Neural cell (in vitro differentiated cells): ENCODE measurements around the gene MAGI2. TPM values are rescaled to one million over a fixed set of nuclear protein-coding genes. Genes with fewer than 3 reads are reported as not detected.

Experiments used
- H2AFZ ChIP-seq: fragments of 200-600, 300-800 bp; sonication (generic), shearing (Covaris generic); 2 replicates; pipeline ENCODE4 v1.6.0; 2014; ENCODE audit warnings: low read depth, mild to moderate bottlenecking, antibody characterized with exemption, low read length, moderate library complexity
- H3F3A ChIP-seq: fragments of 200-600 bp; shearing (Covaris generic); 2 replicates; pipeline ENCODE4 v1.6.1; 2016; ENCODE audit warnings: mild to moderate bottlenecking, moderate library complexity, mixed read lengths, antibody characterized with exemption, low read length; ENCODE audit not compliant: insufficient read depth, poor library complexity, severe bottlenecking
- H3K27ac ChIP-seq: fragments of 200-600, 300-800 bp; sonication (generic), shearing (Covaris generic); 2 replicates; pipeline ENCODE4 v1.5.1; 2014; ENCODE audit warnings: mild to moderate bottlenecking, low read length, moderate library complexity
- H3K27me3 ChIP-seq: fragments of 300-800, 200-600 bp; sonication (generic), shearing (Covaris generic); 2 replicates; pipeline ENCODE4 v1.6.0; 2014; ENCODE audit warnings: mild to moderate bottlenecking, low read depth, low read length, moderate library complexity; ENCODE audit not compliant: insufficient read depth
- H3K36me3 ChIP-seq: fragments of 300-800, 200-600 bp; sonication (generic), shearing (Covaris generic); 2 replicates; pipeline ENCODE4 v1.5.1; 2014; ENCODE audit warnings: mild to moderate bottlenecking, antibody characterized with exemption, low read length, moderate library complexity; ENCODE audit not compliant: insufficient read depth
- H3K4me2 ChIP-seq: fragments of 300-800, 200-600 bp; sonication (generic), shearing (Covaris generic); 2 replicates; pipeline ENCODE4 v1.6.0; 2014; ENCODE audit warnings: mild to moderate bottlenecking, low read length
- H3K4me3 ChIP-seq: fragments of 300-800, 200-600 bp; sonication (generic), shearing (Covaris generic); 2 replicates; pipeline ENCODE4 v1.5.1; 2014; ENCODE audit warnings: mild to moderate bottlenecking, low read length, moderate library complexity
- H3K79me2 ChIP-seq: fragments of 200-600 bp; shearing (Covaris generic); replicated peaks from 2 replicates; pipeline ENCODE4 v1.6.0; 2014; ENCODE audit warnings: mild to moderate bottlenecking, low read length, moderate library complexity; ENCODE audit not compliant: insufficient read depth
- H3K9ac ChIP-seq: fragments of 300-800, 200-600 bp; sonication (generic), shearing (Covaris generic); 2 replicates; pipeline ENCODE4 v1.6.1; 2016; ENCODE audit warnings: mild to moderate bottlenecking, low read length, mixed read lengths
- H3K9me2 ChIP-seq: fragments of 200-600 bp; shearing (Covaris generic); 2 replicates; pipeline ENCODE4 v1.6.1; 2016; ENCODE audit warnings: mild to moderate bottlenecking, low read length, mixed read lengths; ENCODE audit not compliant: insufficient read depth
- H3K9me3 ChIP-seq: fragments of 200-600, 300-800 bp; sonication (generic), shearing (Covaris generic); 2 replicates; pipeline ENCODE4 v1.6.1; 2016; ENCODE audit warnings: mild to moderate bottlenecking, mixed run types, low read length, moderate library complexity, mixed read lengths
- H4K20me1 ChIP-seq: fragments of 200-600 bp; shearing (Covaris generic); 2 replicates; pipeline ENCODE4 v1.6.1; 2016; ENCODE audit warnings: mild to moderate bottlenecking, mixed run types; ENCODE audit not compliant: insufficient read depth
- EP300 ChIP-seq: fragments of 450-650 bp; conservative IDR thresholded peaks from 2 replicates; pipeline ENCODE4 v1.6.1; 2014; ENCODE audit warnings: antibody characterized with exemption, mild to moderate bottlenecking, moderate library complexity; ENCODE audit not compliant: poor library complexity, severe bottlenecking
- EZH2 ChIP-seq: fragments of 200-600, 300-800 bp; shearing (Covaris generic), sonication (generic); IDR thresholded peaks from 2 replicates; pipeline ENCODE4 v1.6.1; 2014; ENCODE audit warnings: antibody characterized with exemption, low read length, borderline replicate concordance, mild to moderate bottlenecking; ENCODE audit not compliant: insufficient read depth, poor library complexity, severe bottlenecking
- MXI1 ChIP-seq: fragments of 450-650 bp; conservative IDR thresholded peaks from 2 replicates; pipeline ENCODE4 v1.6.1; 2014; ENCODE audit warnings: antibody characterized with exemption, mild to moderate bottlenecking; ENCODE audit not compliant: poor library complexity, severe bottlenecking
- POLR2AphosphoS5 ChIP-seq: IDR thresholded peaks from 2 replicates; pipeline ENCODE4 v1.6.1; 2012
- RAD21 ChIP-seq: fragments of 450-650 bp; conservative IDR thresholded peaks from 2 replicates; pipeline ENCODE4 v1.6.1; 2014; ENCODE audit warnings: antibody characterized with exemption, mild to moderate bottlenecking, moderate library complexity
- SMC3 ChIP-seq: fragments of 450-650 bp; conservative IDR thresholded peaks from 2 replicates; pipeline ENCODE4 v1.6.1; 2014; ENCODE audit warnings: antibody characterized with exemption, mild to moderate bottlenecking, moderate library complexity; ENCODE audit not compliant: poor library complexity
- TAF1 ChIP-seq: IDR thresholded peaks from 2 replicates; pipeline ENCODE4 v1.6.1; 2012; ENCODE audit warnings: low read depth
- polyA plus RNA-seq: library from polyadenylated mRNA; depleted of rRNA; stranded (reverse); fragments of >200 nt; gene quantifications from 2 replicates; pipeline ENCODE4 v1.2.3, GENCODE V29; 2014
- TF ChIP-seq, protein P1 (sequence below): fragments of 450-650 bp; IDR thresholded peaks from 2 replicates; pipeline ENCODE4 v1.5.1; 2014; ENCODE audit warnings: antibody characterized with exemption, mild to moderate bottlenecking, moderate library complexity; ENCODE audit not compliant: poor library complexity, severe bottlenecking
- TF ChIP-seq, protein P2 (sequence below): IDR thresholded peaks from 2 replicates; pipeline ENCODE4 v1.6.1; 2012; ENCODE audit warnings: borderline replicate concordance

MAGI2 gene
- polyA plus RNA-seq, 1 donor from 2014 or later, result 19.3 TPM

DNA sequence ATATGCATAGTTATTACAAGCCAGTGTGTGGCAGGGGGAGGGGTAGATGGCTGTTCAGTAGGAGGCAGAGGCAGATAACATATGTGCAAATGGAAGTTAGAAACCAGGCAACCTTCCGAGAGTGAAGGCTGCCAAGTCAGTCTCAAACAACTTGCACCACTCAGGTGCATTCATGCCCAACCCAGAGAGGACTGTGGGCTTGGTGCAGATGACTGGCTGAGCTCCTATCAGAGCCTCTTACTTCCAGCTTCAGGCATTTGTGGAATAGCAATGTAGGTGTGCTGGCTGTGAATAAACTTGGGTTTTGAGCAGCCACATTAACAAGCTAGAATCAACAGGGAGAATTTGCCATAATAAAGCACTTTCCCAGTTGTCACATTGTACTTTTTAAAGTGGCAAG is 865.1 kb downstream of the MAGI2 start:
- Histone ChIP-seq H2AFZ (no peak overlapping the region), H3K9ac (no peak overlapping the region), H3K9me2 (no peaks in the 10 kb centered on the region)

DNA sequence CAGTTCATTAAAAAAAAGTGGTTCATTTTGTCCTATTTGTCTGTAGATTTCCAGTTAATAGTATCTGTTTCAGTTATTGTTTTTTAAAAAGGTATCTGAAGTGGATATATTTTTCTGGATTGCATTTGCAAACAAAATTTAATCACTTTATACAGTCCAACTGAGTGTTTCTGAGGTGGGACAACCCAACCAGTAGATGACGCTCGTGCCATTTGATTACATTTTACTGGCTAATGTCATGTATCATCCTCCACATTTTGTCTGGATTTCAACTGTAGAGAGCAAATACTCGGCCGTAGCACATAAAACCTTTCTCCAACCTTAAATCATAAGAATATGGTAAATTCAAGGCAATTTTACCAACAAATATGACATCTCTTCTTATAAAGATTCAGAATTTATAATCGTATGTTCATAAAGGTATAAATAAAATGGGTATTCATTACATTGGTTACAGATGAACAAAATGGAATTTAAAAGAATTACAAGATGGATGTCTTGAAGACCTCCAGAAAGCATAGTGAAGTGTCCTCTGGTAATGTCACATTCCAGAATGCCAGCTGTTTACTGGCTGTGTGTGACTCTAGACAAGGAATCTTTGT is 865.9 kb downstream of the MAGI2 start:
- no peak overlapping the region for H3K27ac ChIP-seq
- no peak for TF ChIP-seq EP300
- TF ChIP-seq MXI1, result no peak
- TF ChIP-seq, protein P1, sequence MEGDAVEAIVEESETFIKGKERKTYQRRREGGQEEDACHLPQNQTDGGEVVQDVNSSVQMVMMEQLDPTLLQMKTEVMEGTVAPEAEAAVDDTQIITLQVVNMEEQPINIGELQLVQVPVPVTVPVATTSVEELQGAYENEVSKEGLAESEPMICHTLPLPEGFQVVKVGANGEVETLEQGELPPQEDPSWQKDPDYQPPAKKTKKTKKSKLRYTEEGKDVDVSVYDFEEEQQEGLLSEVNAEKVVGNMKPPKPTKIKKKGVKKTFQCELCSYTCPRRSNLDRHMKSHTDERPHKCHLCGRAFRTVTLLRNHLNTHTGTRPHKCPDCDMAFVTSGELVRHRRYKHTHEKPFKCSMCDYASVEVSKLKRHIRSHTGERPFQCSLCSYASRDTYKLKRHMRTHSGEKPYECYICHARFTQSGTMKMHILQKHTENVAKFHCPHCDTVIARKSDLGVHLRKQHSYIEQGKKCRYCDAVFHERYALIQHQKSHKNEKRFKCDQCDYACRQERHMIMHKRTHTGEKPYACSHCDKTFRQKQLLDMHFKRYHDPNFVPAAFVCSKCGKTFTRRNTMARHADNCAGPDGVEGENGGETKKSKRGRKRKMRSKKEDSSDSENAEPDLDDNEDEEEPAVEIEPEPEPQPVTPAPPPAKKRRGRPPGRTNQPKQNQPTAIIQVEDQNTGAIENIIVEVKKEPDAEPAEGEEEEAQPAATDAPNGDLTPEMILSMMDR, result no peak
- no peak for TF ChIP-seq TAF1
- TF ChIP-seq, protein P2, sequence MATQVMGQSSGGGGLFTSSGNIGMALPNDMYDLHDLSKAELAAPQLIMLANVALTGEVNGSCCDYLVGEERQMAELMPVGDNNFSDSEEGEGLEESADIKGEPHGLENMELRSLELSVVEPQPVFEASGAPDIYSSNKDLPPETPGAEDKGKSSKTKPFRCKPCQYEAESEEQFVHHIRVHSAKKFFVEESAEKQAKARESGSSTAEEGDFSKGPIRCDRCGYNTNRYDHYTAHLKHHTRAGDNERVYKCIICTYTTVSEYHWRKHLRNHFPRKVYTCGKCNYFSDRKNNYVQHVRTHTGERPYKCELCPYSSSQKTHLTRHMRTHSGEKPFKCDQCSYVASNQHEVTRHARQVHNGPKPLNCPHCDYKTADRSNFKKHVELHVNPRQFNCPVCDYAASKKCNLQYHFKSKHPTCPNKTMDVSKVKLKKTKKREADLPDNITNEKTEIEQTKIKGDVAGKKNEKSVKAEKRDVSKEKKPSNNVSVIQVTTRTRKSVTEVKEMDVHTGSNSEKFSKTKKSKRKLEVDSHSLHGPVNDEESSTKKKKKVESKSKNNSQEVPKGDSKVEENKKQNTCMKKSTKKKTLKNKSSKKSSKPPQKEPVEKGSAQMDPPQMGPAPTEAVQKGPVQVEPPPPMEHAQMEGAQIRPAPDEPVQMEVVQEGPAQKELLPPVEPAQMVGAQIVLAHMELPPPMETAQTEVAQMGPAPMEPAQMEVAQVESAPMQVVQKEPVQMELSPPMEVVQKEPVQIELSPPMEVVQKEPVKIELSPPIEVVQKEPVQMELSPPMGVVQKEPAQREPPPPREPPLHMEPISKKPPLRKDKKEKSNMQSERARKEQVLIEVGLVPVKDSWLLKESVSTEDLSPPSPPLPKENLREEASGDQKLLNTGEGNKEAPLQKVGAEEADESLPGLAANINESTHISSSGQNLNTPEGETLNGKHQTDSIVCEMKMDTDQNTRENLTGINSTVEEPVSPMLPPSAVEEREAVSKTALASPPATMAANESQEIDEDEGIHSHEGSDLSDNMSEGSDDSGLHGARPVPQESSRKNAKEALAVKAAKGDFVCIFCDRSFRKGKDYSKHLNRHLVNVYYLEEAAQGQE, result no peak
- no peak for TF ChIP-seq EZH2
- no peak for TF ChIP-seq POLR2AphosphoS5
- no peak for TF ChIP-seq RAD21
- TF ChIP-seq SMC3, result no peak
- H3K4me3 ChIP-seq, result no peak overlapping the region
- H3K27me3 ChIP-seq, result no peaks in the 10 kb centered on the region
- H3K4me2 ChIP-seq, result no peak overlapping the region
- no peaks in the 10 kb centered on the region for H3K9me2 ChIP-seq
- H4K20me1 ChIP-seq, result no peaks in the 10 kb centered on the region
- H3F3A ChIP-seq, result no peaks in the 10 kb centered on the region
- no peaks in the 10 kb centered on the region for H3K9me3 ChIP-seq
- no peak overlapping the region for H3K9ac ChIP-seq
- no peak overlapping the region for H2AFZ ChIP-seq
- no peaks in the 10 kb centered on the region for H3K79me2 ChIP-seq
- H3K36me3 ChIP-seq, result peaks cover 4% of the 10 kb centered on the region

More for the DNA sequence above, 865.1 kb downstream of the MAGI2 start:
- Histone ChIP-seq H3K4me3 (no peak overlapping the region), H3K27ac (no peak overlapping the region), H3F3A (no peaks in the 10 kb centered on the region), H3K79me2 (no peaks in the 10 kb centered on the region), H4K20me1 (no peaks in the 10 kb centered on the region), H3K36me3 (peaks cover 4% of the 10 kb centered on the region), H3K4me2 (no peak overlapping the region), H3K9me3 (no peaks in the 10 kb centered on the region), H3K27me3 (no peaks in the 10 kb centered on the region)
- TF ChIP-seq TAF1 (no peak), MXI1 (no peak), RAD21 (no peak), EZH2 (no peak)
- TF ChIP-seq, protein P2, result no peak
